HepG2 (cell line): ENCODE data around the gene ATP11B. TPM values are rescaled to one million over a fixed set of nuclear protein-coding genes. Genes with fewer than 3 reads are reported as not detected.

ENCODE experiments used
- ATAC-seq: fragments of 200-7000 bp; cut with Tn5 transposase; 3 replicates; pipeline ENCODE4 v1.9.1; 2020; ENCODE audit warnings: mild to moderate bottlenecking, moderate library complexity
- BruUV-seq: library from RNA; stranded (reverse); fragments of 400-500 nt; replicated peaks from 2 replicates; lab custom pipeline; 2021; lab: Mats Ljungman, UMichigan
- CTCF ChIA-PET: fragments of 300-600 bp; formaldehyde crosslinking; extraction: SDS; loops from one replicate; lab custom pipeline; 2021; ENCODE audit warnings: low total read pairs, inconsistent platforms, low intra/inter-chr PET ratio; lab: Yijun Ruan, JAX
- POLR2A ChIA-PET: fragments of 350-600 bp; sonication (Branson Sonifier 250); formaldehyde crosslinking; loops from one replicate; lab custom pipeline; 2020; ENCODE audit warnings: antibody characterized with exemption, inconsistent platforms; lab: Yijun Ruan, JAX
- DNase-seq: peaks from one replicate; pipeline ENCODE4 v3.0.0-alpha.2; 2015; ENCODE audit warnings: low spot score
- FAIRE-seq: peaks from 3 replicates; lab custom pipeline; 2011; peaks lifted over from hg19 to GRCh38; lab: Jason Lieb, UNC
- H2AFZ ChIP-seq: one replicate; pipeline ENCODE4 v1.6.1; 2011; ENCODE audit warnings: low read length, inconsistent platforms
- H3K27ac ChIP-seq: fragments of 300-600 bp; 3 replicates; pipeline ENCODE4 v1.8.0; 2011; ENCODE audit warnings: mixed run types, mild to moderate bottlenecking, mixed read lengths, low read length, inconsistent platforms; ENCODE audit not compliant: insufficient read depth; ENCODE audit errors: extremely low read length
- H3K27me3 ChIP-seq, 2 experiments: fragments of 200-600 bp in 1 of 2; 2 replicates in 1 of 2; 3 replicates in 1 of 2; pipeline versions ENCODE4 v1.6.0 to v1.8.0; 2011; ENCODE audit warnings: low read length in 2 of 2, mild to moderate bottlenecking in 2 of 2, moderate library complexity in 2 of 2, inconsistent platforms in 1 of 2; ENCODE audit not compliant: insufficient read depth in 2 of 2, control insufficient read depth in 1 of 2
- H3K36me3 ChIP-seq, 2 experiments: fragments of 200-600 bp in 1 of 2; replicated peaks in 1 of 2; 2 replicates in 1 of 2; 3 replicates in 1 of 2; pipeline versions ENCODE4 v1.5.1 to v1.8.0; 2011; ENCODE audit warnings: low read length in 2 of 2, inconsistent platforms in 1 of 2; ENCODE audit not compliant: insufficient read depth in 2 of 2, control insufficient read depth in 1 of 2
- H3K4me1 ChIP-seq: 2 replicates; pipeline ENCODE4 v1.5.1; 2012; ENCODE audit warnings: low read length, inconsistent platforms; ENCODE audit not compliant: insufficient read depth
- H3K4me2 ChIP-seq: 2 replicates; pipeline ENCODE4 v1.6.0; 2011; ENCODE audit warnings: low read depth, low read length, inconsistent platforms
- H3K4me3 ChIP-seq, 3 experiments: fragments of 200-600 bp in 1 of 3; sonication (generic), shearing (Covaris generic) in 1 of 3; replicated peaks in 1 of 3; 2 replicates each; pipeline ENCODE4 v1.5.1; 2011 to 2016; ENCODE audit warnings: low read length in 3 of 3, inconsistent platforms in 2 of 3, low read depth in 2 of 3, mild to moderate bottlenecking in 2 of 3, control low read depth in 1 of 3, mixed read lengths in 1 of 3; ENCODE audit not compliant: insufficient read depth in 1 of 3
- H3K79me2 ChIP-seq: one replicate; pipeline ENCODE4 v1.6.1; 2011; ENCODE audit warnings: low read length, inconsistent platforms; ENCODE audit not compliant: insufficient read depth
- H3K9ac ChIP-seq: 2 replicates; pipeline ENCODE4 v1.6.0; 2011; ENCODE audit warnings: mild to moderate bottlenecking, low read depth, low read length, inconsistent platforms; ENCODE audit not compliant: insufficient read depth
- H3K9me3 ChIP-seq: 2 replicates; pipeline ENCODE4 v1.5.1; 2012; ENCODE audit warnings: mild to moderate bottlenecking, low read length
- H4K20me1 ChIP-seq: 2 replicates; pipeline ENCODE4 v1.6.0; 2011; ENCODE audit warnings: inconsistent platforms, mild to moderate bottlenecking, low read length, moderate library complexity; ENCODE audit not compliant: insufficient read depth
- REST ChIP-seq, 2 experiments: IDR thresholded peaks; 2 replicates each; pipeline ENCODE4 v1.6.1; 2011 to 2012; ENCODE audit warnings: low read length in 2 of 2, borderline replicate concordance in 1 of 2, low read depth in 1 of 2, mild to moderate bottlenecking in 1 of 2, moderate library complexity in 1 of 2
- SNAPC2 ChIP-seq: sonication (generic); formaldehyde crosslinking; IDR thresholded peaks from 2 replicates; pipeline ENCODE4 v1.8.1; 2022; ENCODE audit warnings: mild to moderate bottlenecking, missing genetic modification reagents
- TCF7 ChIP-seq: sonication (generic); IDR thresholded peaks from 2 replicates; pipeline ENCODE4 v1.6.1; 2016; ENCODE audit warnings: antibody characterized with exemption, low read depth
- ZNF326 ChIP-seq: sonication (generic); formaldehyde crosslinking; IDR thresholded peaks from 2 replicates; pipeline ENCODE4 v1.4.0; 2020; ENCODE audit warnings: missing genetic modification reagents, borderline replicate concordance
- ZNF7 ChIP-seq: IDR thresholded peaks from 2 replicates; pipeline ENCODE4 v1.6.1; 2016; ENCODE audit warnings: missing biosample characterization, missing genetic modification reagents
- WGBS: methylation state at CpG from one replicate; pipeline ENCODE4 v1.1.6; 2017; ENCODE audit warnings: low lambda C conversion rate; 5-methylcytosine and 5-hydroxymethylcytosine counted together
- in situ Hi-C: cut with HindIII; loops from 2 replicates; pipeline ENCODE4 v1.10.0; 2017; ENCODE audit warnings: low pct_unique_long_range_greater_than_20kb; ENCODE audit not compliant: extremely low pct_ligation_motif_present
- intact Hi-C: fragments of 100-400 bp; cut with micrococcal nuclease; formaldehyde crosslinking; loops from one replicate; pipeline ENCODE4 v1.10.0; 2022; ENCODE audit not compliant: unreplicated experiment
- polyA plus RNA-seq, 8 experiments: library from polyadenylated mRNA; depleted of rRNA in 3 of 8; stranded (reverse) in 7 of 8; unstranded in 1 of 8; fragments of >200 nt; fragmentation: Illumina TruSeq in 4 of 8; extraction: Trizol in 4 of 8; gene quantifications; 2 replicates each; pipeline versions ENCODE4 v1.2.1 to v1.2.3, GENCODE V29; 2011 to 2016; ENCODE audit warnings: low read depth in 4 of 8, missing spikeins in 1 of 8, mixed read lengths in 1 of 8; ENCODE audit not compliant: insufficient read depth in 1 of 8
- total RNA-seq, 5 experiments: library from RNA; depleted of rRNA; stranded (reverse); fragments of >200 nt; fragmentation: Illumina TruSeq; extraction: Trizol; gene quantifications; 2 replicates each; pipeline ENCODE4 v1.2.3, GENCODE V29; 2016; ENCODE audit warnings: low read depth in 1 of 5
- TF ChIP-seq, protein P1 (sequence below): sonication (generic); formaldehyde crosslinking; IDR thresholded peaks from 2 replicates; pipeline ENCODE4 v1.4.0; 2020; ENCODE audit warnings: missing genetic modification reagents, borderline replicate concordance

The ATP11B gene
- total and polyA plus RNA-seq, 2 of the 13 experiments (the other 11 are each of a cell fraction or from before 2014, with no cell fraction given): 10.1 to 22.9 TPM

GRCh38 chr3:182937293-182938051, 144.2 kb downstream of the ATP11B start:
- FAIRE-seq: no peak
- H4K20me1 ChIP-seq: no peaks in the 10 kb centered on the region
- H3K9me3 ChIP-seq: no peaks in the 10 kb centered on the region
- H3K36me3 ChIP-seq: no peaks in the 10 kb centered on the region
- TF ChIP-seq SNAPC2 (CRISPR knock-in tag) (no peak), ZNF7 (0 out of 2 replicates have a peak, but pooled peaks have one; percentile 33)
- no peak overlapping the region for H2AFZ ChIP-seq
- H3K4me2 ChIP-seq: no peak overlapping the region
- no peak overlapping the region for H3K4me3 ChIP-seq
- intact Hi-C loops (no loop called here), in situ Hi-C loops (no loop called here)
- CTCF ChIA-PET: no interaction called here
- POLR2A ChIA-PET: no interaction called here
- ATAC-seq: no peak
- no peaks in the 10 kb centered on the region for H3K27me3 ChIP-seq
- H3K79me2 ChIP-seq: no peaks in the 10 kb centered on the region
- no peak overlapping the region for H3K27ac ChIP-seq
- H3K9ac ChIP-seq: no peak overlapping the region
- DNase-seq: no peak
- BruUV-seq: no TSS peak
- H3K4me1 ChIP-seq: no peaks in the 10 kb centered on the region
- 85% methylated on average over 3 of the region's 3 CpGs for WGBS

GRCh38 chr3:182940266-182940808, 147.0 kb downstream of the ATP11B start:
- Histone ChIP-seq H3K27ac (no peak overlapping the region), H3K79me2 (no peaks in the 10 kb centered on the region), H2AFZ (no peak overlapping the region), H3K4me3 (no peak overlapping the region), H3K27me3 (no peaks in the 10 kb centered on the region), H3K4me1 (no peaks in the 10 kb centered on the region), H3K4me2 (no peak overlapping the region), H3K9ac (no peak overlapping the region), H4K20me1 (no peaks in the 10 kb centered on the region), H3K9me3 (no peaks in the 10 kb centered on the region), H3K36me3 (peaks cover 0 to 6% of the 10 kb centered on the region in 2 experiments; a peak in 2 of 5 replicates)
- intact Hi-C loops: no loop called here
- 93% methylated on average over 4 of the region's 4 CpGs for WGBS
- ChIA-PET CTCF (no interaction called here), POLR2A (no interaction called here)
- ATAC-seq (no peak), FAIRE-seq (no peak), DNase-seq (no peak)
- no TSS peak for BruUV-seq
- in situ Hi-C loops: no loop called here
- TF ChIP-seq, protein P1, sequence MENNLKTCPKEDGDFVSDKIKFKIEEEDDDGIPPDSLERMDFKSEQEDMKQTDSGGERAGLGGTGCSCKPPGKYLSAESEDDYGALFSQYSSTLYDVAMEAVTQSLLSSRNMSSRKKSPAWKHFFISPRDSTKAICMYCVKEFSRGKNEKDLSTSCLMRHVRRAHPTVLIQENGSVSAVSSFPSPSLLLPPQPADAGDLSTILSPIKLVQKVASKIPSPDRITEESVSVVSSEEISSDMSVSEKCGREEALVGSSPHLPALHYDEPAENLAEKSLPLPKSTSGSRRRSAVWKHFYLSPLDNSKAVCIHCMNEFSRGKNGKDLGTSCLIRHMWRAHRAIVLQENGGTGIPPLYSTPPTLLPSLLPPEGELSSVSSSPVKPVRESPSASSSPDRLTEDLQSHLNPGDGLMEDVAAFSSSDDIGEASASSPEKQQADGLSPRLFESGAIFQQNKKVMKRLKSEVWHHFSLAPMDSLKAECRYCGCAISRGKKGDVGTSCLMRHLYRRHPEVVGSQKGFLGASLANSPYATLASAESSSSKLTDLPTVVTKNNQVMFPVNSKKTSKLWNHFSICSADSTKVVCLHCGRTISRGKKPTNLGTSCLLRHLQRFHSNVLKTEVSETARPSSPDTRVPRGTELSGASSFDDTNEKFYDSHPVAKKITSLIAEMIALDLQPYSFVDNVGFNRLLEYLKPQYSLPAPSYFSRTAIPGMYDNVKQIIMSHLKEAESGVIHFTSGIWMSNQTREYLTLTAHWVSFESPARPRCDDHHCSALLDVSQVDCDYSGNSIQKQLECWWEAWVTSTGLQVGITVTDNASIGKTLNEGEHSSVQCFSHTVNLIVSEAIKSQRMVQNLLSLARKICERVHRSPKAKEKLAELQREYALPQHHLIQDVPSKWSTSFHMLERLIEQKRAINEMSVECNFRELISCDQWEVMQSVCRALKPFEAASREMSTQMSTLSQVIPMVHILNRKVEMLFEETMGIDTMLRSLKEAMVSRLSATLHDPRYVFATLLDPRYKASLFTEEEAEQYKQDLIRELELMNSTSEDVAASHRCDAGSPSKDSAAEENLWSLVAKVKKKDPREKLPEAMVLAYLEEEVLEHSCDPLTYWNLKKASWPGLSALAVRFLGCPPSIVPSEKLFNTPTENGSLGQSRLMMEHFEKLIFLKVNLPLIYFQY: no peak
- no peak for TF ChIP-seq REST (IDR thresholded peaks at IDR 0.05; ENCODE audit: borderline replicate concordance in 1 of 2, low read depth in 1 of 2, low read length in 2 of 2)
- TF ChIP-seq TCF7: no peak
- no peak for TF ChIP-seq ZNF326 (CRISPR knock-in tag)
